Smooth muscle cell (in vitro differentiated cells): ENCODE results near the gene EVI2A. TPM values are rescaled to one million over a fixed set of nuclear protein-coding genes. Genes with fewer than 3 reads are reported as not detected.
A peak's percentile ranks its signal among the peaks of the same experiment; 100 is the strongest.

ENCODE experiments used
- DNase-seq: peaks from one replicate; lab custom pipeline; 2025; ENCODE audit not compliant: unreplicated experiment; lab: John Stamatoyannopoulos, UW
- H2AFZ ChIP-seq: fragments of 200-600 bp; sonication (generic); 2 replicates; pipeline ENCODE4 v1.6.0; 2016; ENCODE audit warnings: antibody characterized with exemption, low read depth, mild to moderate bottlenecking
- H3F3A ChIP-seq: fragments of 200-600 bp; sonication (generic); 2 replicates; pipeline ENCODE4 v1.6.0; 2017; ENCODE audit warnings: antibody characterized with exemption, low read depth
- H3K27ac ChIP-seq: fragments of 200-600 bp; sonication (generic); 2 replicates; pipeline ENCODE4 v1.5.1; 2016; ENCODE audit warnings: low read depth, mild to moderate bottlenecking
- H3K27me3 ChIP-seq: fragments of 200-600 bp; sonication (generic); 2 replicates; pipeline ENCODE4 v1.6.1; 2016; ENCODE audit warnings: low read depth, mild to moderate bottlenecking
- H3K36me3 ChIP-seq: fragments of 200-600 bp; sonication (generic); 2 replicates; pipeline ENCODE4 v1.5.1; 2016; ENCODE audit warnings: low read depth
- H3K4me1 ChIP-seq: fragments of 200-600 bp; sonication (generic); 2 replicates; pipeline ENCODE4 v1.5.1; 2016; ENCODE audit warnings: low read depth
- H3K4me2 ChIP-seq: fragments of 200-600 bp; sonication (generic); 2 replicates; pipeline ENCODE4 v1.6.0; 2016; ENCODE audit warnings: mild to moderate bottlenecking
- H3K4me3 ChIP-seq: fragments of 200-600 bp; sonication (generic); 2 replicates; pipeline ENCODE4 v1.5.1; 2016; ENCODE audit warnings: mild to moderate bottlenecking
- H3K79me2 ChIP-seq: fragments of 200-600 bp; sonication (generic); 2 replicates; pipeline ENCODE4 v1.6.0; 2016; ENCODE audit warnings: low read depth, mild to moderate bottlenecking
- H3K9ac ChIP-seq: fragments of 200-600 bp; sonication (generic); 2 replicates; pipeline ENCODE4 v1.6.0; 2016; ENCODE audit warnings: low read depth
- H3K9me3 ChIP-seq: fragments of 200-600 bp; sonication (generic); replicated peaks from 2 replicates; pipeline ENCODE4 v1.5.1; 2016; ENCODE audit warnings: low read depth
- H4K20me1 ChIP-seq: fragments of 200-600 bp; sonication (generic); 2 replicates; pipeline ENCODE4 v1.6.0; 2016; ENCODE audit warnings: low read depth
- CTCF ChIP-seq: fragments of 200-600 bp; sonication (generic); IDR thresholded peaks from 2 replicates; pipeline ENCODE4 v1.5.1; 2017; ENCODE audit warnings: borderline replicate concordance, mild to moderate bottlenecking, antibody characterized with exemption; ENCODE audit not compliant: insufficient read depth, poor library complexity, severe bottlenecking
- WGBS: methylation state at CpG from one replicate; pipeline ENCODE4 v1.1.7; 2016; ENCODE audit warnings: low lambda C conversion rate; 5-methylcytosine and 5-hydroxymethylcytosine counted together
- polyA plus RNA-seq: library from polyadenylated mRNA; unstranded; fragments of >200 nt; fragmentation: Nextera tagmentation; extraction: Ambion mirVana; gene quantifications from 2 replicates; pipeline ENCODE4 v1.2.1, GENCODE V29; 2016
- total RNA-seq: library from RNA; depleted of rRNA; stranded (reverse); fragments of >200 nt; gene quantifications from 2 replicates; pipeline ENCODE4 v1.2.3, GENCODE V29; 2014

Gene EVI2A
- total and polyA plus RNA-seq, 2 experiments from 2014 or later = 0.33 TPM; not detected in 1

- no peak overlapping the region for H3K9ac ChIP-seq
- H3K9me3 ChIP-seq = no peaks in the 10 kb centered on the region
- DNase-seq = no peak
- TF ChIP-seq CTCF = no peak
- WGBS = 50% methylated on average over 6 of the region's 6 CpGs
- H3K36me3 ChIP-seq = peaks cover 14% of the 10 kb centered on the region
- H3K4me1 ChIP-seq = peaks cover 9% of the 10 kb centered on the region
- peak overlapping the region; percentile 16 for H3K4me2 ChIP-seq
- H3K27ac ChIP-seq = peak overlapping the region; percentile 46
- no peaks in the 10 kb centered on the region for H3K27me3 ChIP-seq
- no peak overlapping the region for H3K4me3 ChIP-seq
- no peak overlapping the region for H2AFZ ChIP-seq
- H3K79me2 ChIP-seq = no peaks in the 10 kb centered on the region
- peaks cover 18% of the 10 kb centered on the region for H4K20me1 ChIP-seq
- peaks cover 7% of the 10 kb centered on the region for H3F3A ChIP-seq
These were observed 18.7 kb upstream of the EVI2A start for GRCh38 chr17:31339906-31340661.

GRCh38 chr17:31329221-31329620 lies 7.8 kb upstream of the EVI2A start:
- no peak for TF ChIP-seq CTCF
- peak overlapping the region; percentile 90 for H3K27ac ChIP-seq
- H3K4me2 ChIP-seq = peak overlapping the region; percentile 31
- no peaks in the 10 kb centered on the region for H3K27me3 ChIP-seq
- peaks cover 10% of the 10 kb centered on the region for H3F3A ChIP-seq
- no peaks in the 10 kb centered on the region for H3K9me3 ChIP-seq
- no peak overlapping the region for H2AFZ ChIP-seq
- no peak overlapping the region for H3K4me3 ChIP-seq
- no peak for DNase-seq
- H3K9ac ChIP-seq = no peak overlapping the region
- no peaks in the 10 kb centered on the region for H3K4me1 ChIP-seq
- peaks cover 7% of the 10 kb centered on the region for H4K20me1 ChIP-seq
- H3K36me3 ChIP-seq = no peaks in the 10 kb centered on the region
- no peaks in the 10 kb centered on the region for H3K79me2 ChIP-seq

GRCh38 chr17:31328160-31328535 lies 6.7 kb upstream of the EVI2A start:
- no peaks in the 10 kb centered on the region for H3K36me3 ChIP-seq
- peak overlapping the region; percentile 38 for H3K4me2 ChIP-seq
- H3K9me3 ChIP-seq = no peaks in the 10 kb centered on the region
- H3K4me3 ChIP-seq = no peak overlapping the region
- DNase-seq = no peak
- no peaks in the 10 kb centered on the region for H3K79me2 ChIP-seq
- H4K20me1 ChIP-seq = peaks cover 7% of the 10 kb centered on the region
- H3K27ac ChIP-seq = peak overlapping the region; percentile 90
- H3K27me3 ChIP-seq = no peaks in the 10 kb centered on the region
- no peak overlapping the region for H2AFZ ChIP-seq
- H3K9ac ChIP-seq = peak overlapping the region; percentile 63
- TF ChIP-seq CTCF = no peak
- H3K4me1 ChIP-seq = no peaks in the 10 kb centered on the region
- peaks cover 10% of the 10 kb centered on the region for H3F3A ChIP-seq
